ENCODE results near the gene COL18A1.

COL18A1 gene

DNA sequence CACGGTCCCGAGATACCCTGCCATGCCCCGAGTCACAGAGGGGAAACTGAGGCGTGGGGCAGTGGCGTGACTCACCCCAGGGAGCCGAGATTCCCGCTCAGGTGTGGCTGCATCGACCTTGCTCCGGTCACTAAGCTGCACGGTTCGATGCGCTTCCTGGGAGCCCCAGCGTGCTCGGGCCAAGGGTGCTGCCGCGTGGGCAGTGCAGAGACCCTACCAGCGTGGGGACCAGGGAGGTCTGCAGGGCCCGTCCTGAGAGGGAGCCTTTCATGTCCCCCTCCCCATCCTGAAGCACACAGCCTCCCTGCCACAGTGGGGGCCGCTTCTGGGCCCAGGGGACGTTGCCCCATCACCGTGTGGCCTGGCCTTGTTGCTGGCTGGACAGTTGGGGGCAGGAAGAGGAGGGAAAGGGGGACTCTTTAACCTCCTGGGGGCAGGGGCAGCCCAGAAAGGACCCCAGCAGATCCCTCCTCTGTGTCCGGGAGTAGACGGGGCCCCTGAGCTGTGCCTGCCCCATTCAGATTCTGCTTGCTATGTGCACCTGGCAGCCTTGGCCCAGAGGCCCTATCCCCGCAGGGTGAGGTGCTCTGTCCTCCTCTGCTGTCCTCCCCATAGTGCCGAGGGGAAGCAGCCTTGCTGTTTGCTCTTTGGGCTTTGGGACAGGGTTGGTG lies 52.3 kb downstream of the COL18A1 start:
- DNase-seq, result no peak

DNA sequence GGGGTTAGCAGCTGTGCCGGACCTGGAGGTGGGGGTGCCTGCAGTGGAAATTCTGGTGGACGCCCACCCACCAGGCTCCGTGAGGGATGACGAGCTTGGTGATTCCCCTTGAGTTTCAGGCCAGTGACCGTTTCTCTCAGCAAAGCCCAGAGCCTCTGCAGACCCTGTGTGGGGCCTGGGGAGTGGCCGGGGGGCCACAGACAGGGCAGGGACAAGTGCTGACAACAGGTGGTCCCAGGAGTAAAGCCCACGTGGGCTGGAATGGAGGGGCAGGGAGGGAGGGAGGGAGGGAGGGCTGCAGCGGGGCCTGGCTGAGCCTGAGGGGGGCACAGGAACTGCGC lies 52.8 kb downstream of the COL18A1 start:
- DNase-seq, result no peak

DNA sequence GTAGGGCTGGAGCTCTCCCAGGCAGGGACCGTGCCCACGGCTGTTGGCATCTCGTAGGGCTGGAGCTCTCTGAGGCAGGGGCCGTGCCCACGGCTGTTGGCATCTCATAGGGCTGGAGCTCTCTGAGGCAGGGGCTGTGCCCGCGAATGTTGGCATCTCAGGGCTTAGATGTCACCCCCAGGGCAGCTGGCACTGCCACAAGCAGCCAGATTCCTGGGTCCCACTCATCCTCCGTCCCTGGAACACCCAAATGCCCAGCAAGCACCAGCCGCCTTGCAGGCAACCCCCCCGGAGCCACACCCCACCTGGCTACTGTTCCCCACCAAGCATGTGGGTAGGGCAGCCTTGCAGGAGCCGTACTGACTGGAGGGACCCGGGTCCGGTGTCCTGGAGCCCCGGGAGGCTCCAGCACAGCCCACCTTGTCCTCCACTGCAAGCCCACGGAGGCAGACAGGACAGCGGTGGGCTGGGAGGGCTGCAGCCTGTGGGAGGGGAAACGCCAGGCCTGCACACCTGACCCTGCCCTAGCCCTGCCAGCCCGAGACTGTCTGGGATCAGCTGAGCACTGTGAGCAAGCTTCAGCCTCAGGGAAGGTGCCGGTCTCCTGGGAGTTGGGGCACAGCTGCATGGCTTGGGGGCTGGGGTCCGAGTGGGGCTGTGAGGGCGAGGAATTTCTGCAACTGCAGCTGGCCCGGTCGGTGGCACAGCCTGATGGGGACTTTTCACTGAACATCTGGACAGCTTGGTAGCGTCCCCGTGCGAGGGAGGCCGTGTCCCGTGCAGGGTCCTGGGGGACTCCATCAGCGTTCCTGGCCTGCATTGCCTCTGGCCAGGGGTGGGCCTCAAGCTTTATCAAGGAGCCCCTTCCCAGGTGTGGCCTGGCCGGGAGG lies 53.6 kb downstream of the COL18A1 start:
- DNase-seq, result no peak

DNA sequence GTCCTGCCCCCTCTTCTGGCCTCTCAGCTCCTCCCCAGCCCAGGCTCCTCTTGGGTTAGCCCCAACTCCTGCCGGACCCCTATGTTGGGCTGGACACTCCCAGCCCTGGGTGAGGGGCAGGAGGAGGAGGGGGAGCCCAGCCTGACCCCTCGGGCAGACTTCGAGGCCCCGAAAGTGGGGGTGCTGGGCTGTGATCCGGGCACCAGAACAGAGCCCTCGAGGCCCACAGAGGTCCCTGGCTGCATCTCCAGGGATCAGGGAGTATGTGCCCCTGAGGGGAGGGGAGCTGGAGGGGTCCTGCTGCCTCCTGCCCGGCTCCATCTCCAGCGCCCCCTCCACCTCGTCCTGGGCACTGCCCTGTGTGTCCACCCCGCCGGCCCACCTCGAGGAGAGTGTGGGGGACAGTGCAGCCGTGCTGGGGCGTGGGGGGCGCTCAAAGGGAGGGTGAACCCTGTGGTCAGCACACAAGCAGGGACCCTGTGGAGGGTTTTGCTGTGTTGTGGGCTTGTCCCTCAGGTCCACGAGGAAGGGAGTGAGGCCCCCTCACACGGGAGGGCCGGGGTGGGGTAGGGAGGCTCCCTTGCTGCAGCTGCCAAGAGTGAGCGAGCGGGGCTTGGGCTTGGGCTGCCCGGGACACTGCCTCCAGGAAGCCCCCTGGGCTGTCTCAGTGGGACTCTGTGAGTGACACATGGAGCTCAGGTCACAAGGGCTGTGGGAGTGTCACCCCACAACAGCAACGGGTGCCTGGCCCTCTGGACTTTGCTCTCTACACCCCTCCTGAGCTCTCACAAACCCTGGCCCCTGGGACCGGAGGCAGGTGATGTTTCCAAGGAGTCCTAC lies 54.4 kb downstream of the COL18A1 start:
- DNase-seq, result no peak

DNA sequence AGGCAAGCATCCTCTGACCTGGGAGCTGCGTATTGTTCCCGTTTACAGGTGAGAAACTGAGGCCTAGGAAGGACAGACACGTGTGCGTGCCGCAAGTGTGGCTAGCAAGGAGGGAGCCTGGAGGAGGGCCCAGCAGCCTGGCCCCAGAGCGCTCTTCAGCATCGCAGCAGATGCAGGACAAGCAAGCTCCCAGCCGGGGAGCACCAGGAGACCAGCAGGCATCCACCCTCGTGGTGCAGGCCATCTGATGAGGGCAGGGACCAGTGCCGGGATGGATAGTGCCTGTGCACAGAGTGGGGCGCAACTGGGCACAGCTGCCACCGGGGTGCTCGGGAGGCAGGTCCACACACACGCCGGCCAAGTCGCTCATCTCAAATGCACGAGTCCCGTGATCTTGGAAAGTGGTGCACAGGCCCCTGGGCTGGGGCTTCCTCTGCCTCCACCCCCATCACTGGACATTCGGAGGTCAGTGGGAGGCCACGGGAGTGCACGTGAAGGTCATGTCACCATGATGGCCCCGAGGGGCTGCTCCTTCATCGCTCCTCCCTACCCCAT lies 55.1 kb downstream of the COL18A1 start:
- no peak for DNase-seq

DNA sequence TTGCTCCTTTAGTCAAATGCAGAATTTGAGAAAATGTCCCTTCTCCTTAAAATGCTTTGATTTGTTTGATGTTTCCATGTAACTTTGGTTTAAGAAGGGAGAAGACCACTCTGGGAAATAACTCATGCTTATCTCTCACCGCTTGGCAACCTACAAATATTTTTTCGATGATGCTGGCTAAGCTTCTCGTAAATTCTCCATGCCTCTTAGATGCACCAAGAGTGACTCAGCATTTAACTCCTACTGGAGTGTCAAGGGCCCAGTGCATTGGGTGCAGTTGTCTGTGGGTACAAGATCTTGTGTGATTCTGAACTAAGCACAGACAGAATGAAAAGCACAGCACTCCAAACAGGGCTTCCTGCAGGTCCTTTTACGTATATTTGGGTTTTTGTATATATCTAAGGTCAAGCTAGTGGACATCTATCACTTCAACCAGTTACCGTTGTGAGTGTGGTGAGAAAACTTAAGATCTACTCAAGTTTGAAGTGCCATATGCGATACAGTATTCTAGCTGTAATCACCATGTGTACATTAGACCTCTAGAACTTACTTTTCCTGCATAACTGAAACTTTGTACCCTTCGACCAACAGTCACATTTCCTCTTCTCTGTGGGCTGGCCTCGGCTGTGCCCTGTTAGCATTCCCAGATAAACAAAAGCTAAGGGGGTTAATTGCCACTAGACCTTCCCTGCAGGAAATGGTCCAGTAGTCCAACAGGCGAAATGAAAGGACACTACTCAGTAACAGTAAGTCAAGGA lies 55.8 kb downstream of the COL18A1 start:
- no peak for DNase-seq

DNA sequence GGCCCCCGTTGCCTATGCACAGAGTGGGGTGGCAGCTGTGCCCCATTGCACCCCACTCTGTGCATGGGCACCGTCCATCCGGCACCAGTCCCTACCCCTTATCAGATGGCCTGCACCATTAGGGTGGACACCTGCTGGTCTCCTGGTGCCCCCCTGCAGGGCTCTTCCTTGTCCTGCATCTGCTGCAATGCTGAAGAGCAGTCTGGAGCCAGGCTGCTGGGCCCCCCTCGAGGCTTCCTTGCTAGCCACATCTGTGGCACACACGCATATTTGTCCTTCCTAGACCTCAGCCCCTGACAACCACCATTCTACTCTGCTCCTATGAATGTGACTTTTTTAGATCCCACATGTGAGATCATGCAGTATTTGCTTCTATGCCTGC lies 56.4 kb downstream of the COL18A1 start:
- DNase-seq, result no peak

DNA sequence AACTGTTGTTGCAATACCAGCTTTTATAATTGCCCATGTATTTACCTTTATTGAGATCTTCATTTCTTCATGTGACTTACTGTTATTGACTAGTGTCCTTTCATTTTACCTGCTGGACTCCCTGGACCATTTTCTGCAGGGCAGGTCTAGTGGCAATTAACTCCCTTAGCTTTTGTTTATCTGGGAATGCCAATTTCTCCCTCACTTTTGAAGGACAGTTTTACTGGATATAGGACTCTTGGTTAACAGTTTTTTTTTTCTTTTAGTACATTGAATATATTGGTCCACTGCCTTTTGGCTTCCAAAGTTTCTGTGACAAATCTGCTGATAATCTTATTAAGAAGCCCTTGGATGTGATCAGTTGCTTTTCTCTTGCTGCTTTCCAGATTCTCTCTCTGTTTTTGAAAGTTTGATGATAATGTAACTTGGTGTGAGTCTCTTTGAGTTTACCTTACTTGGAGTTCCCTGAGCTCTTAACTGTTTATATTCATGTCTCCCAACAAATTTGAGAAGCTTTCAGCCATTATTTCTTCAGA lies 56.9 kb downstream of the COL18A1 start:
- DNase-seq, result no peak

DNA sequence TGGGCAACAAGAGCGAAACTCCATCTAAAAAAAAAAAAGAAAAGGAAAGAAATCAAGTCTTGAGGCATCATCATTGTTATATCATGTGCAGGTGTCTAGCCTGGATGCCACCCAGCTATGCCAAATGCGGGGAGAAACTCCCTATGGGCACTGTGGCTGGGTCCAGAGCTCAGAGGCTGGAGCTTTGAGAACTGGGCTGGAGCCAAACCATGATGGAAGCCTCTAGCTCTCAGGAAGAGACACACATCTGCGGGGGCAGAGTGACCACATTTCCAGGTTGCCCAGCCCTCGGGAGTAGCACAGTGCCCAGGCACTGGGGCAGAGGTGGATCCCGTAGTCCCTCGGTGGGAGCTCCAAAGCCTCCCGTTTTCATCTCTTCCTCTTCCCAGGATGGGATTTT lies 58.9 kb downstream of the COL18A1 start:
- DNase-seq, result no peak

DNA sequence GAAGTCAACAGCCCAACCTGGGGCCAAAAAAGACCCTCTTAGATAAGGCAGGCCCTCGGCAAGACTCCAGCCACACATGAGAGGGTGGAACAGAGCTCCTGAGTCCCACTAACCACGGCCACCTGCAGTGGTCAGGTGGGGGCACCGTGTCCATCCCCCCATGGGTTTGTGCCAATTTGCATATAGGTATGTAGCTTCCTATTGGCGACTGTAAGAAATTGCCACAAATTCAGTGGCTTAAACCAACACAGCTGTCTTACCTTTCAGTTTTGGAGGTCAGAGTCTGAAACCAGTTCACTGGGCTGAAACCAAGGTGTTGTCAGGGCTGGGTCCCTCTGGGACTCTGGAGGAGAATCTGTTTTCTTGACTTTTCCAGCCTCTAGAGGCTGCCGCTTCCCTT lies 59.3 kb downstream of the COL18A1 start:
- DNase-seq, result no peak

DNA sequence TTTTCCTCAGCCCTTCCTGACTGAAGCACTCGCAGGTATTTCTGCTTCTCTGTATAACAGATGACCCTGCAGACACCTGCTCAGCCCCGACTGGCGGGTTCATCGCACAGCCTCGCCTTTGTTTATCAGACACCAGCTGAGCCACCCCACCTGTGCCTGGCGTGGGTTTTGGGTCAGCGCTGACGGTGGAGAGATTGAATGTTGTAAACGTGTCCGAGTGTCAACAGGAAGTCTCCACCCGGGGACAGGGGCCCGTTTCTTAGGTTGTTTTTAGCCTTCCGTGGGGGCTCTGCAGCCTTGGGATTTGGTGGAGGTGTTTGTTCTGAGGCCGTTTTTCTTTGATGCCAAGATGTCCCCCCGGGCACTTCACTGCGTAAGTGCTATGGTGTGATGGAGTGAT lies 60.1 kb downstream of the COL18A1 start:
- DNase-seq, result no peak

DNA sequence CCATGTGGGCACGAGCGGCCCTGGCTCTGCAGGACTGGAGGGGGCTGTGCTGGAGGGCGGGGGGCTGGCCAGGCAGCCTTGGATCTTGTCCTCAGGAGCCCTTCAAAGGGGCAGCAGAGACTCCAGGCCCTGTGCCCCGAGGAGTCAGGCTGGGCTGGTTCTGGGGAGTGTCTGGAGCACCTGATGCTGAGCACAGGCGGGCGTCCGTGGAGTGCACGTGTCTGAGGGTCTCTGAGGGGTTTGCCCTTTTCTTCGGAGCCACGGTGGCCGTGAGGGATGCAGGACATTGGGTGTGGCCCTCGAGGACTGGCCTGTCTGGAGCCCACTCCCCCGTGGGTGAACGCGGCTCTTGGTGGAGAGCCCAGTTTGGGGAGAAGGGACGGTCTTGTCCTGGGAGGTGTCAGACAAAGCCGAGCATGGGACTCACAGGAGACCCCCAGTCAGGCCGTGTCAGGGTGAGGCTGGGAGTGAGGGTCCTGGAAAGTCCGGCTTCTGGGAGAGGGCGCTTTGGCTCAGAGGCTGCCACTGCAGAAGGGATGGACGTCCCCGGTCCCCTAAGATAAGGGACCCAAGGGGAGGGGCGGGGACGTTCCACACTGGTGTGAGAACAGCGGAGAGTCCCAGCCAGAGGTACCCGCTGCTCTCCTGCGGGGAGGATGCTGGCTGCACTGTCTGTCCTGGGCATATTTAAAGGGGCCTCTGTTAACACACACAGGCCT lies 60.8 kb downstream of the COL18A1 start:
- no peak for DNase-seq

DNA sequence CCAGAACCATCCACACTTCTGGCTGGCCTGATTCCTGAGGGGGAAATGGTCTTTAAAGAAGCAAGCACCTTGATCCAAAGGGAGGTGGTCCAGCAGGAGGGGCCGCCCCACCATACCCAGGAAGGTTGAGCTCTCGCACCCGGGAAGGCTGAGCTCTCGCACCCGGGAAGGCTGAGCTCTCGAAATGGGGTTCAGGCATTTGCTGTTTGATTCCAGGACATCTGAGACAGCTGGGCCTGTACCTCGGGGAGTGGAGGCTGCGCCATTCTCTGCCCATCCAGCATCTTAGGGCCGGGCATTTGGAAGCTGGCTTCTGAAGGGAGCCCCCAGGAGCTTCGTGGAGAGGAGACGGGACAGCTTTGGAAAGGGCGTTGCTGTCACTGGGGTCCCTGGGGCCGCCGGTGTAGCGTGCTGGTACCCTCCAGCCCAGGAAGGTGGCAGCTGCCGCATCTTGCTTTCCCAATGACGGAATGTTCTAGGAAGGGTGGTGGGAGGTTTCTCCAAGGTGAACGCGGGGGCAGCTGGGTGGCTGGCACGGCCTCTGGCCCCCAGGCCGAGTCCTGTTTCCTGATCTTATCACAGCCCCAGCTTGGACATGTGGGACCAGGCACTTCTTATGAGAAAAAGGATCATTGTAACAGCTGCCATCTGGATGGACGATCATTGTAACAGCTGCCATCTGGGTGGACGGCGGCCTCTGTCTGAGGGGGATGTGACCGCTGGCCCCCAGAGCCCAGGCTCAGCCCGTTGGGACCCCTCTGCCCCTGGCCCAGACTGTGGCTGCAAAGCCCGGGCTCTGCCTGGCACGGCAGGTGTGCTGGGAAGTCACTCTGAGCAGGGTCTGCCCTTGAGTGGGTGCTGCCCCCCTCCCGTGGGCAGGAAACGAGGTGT lies 61.6 kb downstream of the COL18A1 start:
- no peak for DNase-seq

DNA sequence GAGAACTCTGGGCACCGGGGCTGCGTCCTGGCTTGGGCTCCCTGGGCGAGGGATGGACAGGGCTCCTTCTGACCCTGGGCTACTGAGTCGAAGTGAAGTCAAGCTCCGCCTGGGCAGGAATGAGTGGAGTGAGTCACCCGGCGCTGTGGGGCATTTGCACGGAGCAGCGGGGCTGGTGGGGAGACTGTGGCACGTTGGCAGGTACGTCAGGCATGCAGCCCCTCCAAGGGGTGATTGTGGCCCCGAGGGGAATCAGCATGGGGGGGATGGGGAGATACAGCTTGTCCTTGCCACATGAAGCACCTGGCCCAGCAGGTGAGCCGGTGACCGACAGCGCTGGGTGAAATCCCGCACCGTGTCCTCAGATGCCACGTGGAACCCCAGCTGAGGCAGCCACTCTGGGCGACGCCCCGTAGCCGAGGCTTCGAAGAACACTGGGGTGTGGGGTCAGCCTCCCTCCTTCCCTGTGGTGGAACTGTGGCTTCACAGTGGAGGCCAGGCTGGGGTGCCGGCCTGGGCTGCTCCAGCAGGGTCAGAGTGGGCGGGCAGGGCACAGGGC lies 62.3 kb downstream of the COL18A1 start:
- DNase-seq, result no peak

DNA sequence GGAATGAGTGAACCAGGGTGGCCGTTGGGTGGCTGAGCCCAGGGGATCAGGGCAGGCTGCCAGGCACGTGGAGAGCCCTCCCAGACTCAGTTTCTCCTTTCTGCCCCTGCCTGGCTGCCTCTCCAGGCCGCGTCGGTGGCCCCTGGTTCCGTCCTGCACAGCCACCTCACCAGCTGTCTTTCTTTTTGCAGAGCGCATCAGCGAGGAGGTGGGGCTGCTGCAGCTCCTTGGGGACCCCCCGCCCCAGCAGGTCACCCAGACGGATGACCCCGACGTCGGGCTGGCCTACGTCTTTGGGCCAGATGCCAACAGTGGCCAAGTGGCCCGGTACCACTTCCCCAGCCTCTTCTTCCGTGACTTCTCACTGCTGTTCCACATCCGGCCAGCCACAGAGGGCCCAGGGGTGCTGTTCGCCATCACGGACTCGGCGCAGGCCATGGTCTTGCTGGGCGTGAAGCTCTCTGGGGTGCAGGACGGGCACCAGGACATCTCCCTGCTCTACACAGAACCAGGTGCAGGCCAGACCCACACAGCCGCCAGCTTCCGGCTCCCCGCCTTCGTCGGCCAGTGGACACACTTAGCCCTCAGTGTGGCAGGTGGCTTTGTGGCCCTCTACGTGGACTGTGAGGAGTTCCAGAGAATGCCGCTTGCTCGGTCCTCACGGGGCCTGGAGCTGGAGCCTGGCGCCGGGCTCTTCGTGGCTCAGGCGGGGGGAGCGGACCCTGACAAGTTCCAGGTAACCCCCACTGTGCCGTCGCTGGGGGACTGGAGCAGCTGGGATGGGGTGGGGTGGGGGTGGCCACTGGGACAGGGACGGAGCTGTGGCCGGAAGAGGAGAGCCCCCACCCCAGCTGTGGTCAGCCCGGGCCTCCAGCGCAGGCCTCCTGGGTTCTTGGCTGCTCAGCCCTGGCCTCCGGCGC lies 63.3 kb downstream of the COL18A1 start:
- no peak for DNase-seq

DNA sequence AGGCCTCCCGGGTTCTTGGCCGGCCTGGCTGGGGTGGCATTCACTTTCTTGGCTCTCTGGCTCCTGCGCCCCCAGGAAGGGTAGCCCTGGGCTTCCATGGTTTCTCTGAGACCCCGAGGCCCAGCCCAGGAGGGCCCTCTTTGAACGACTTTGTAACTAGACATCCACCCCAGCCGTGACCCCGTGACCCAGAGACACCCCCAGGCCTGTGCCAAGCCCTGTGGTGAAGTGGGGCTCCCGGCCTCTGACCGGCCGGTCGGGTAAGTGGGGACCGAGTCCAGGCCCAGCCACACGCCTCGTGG lies 64.0 kb downstream of the COL18A1 start:
- no peak for DNase-seq

DNA sequence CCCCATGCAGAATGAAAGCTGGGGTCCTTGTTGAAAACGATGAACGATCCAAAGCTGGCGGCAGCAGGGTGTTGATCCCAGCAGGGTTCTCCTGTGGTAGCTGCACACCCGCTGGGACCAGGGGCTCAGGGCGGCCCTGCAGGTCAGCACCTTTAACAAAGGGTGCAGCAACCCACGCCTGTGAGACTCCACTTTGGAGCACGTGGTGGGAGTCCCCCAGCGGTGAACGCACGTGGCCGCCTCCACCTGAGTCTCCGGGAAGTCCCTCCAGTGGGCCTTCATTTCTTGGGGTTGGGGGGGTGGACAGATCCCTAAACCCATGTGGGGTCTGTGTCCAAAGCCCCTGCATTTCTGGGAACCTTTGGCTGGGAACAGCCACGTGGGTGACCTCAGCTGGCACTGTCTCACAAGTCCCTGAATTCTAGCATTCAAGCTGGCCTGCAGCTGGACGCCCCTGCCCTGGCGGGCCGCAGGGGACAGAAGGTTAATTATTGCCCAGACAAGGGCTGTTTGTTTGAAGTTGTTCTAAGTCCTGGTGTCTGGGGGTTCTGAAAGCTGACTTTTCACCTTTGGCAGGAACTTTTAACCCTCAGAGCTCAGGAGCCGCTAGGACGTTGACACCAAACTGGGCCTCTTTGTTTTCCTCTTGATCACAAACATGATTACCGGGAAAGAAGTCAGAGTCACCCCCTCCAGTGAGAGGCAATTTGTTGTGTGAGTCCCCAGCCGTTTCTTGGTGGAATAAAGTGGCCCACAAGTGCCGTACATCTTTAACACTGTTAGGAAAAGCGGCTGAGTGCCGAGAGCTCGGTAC lies 64.5 kb downstream of the COL18A1 start:
- no peak for DNase-seq

DNA sequence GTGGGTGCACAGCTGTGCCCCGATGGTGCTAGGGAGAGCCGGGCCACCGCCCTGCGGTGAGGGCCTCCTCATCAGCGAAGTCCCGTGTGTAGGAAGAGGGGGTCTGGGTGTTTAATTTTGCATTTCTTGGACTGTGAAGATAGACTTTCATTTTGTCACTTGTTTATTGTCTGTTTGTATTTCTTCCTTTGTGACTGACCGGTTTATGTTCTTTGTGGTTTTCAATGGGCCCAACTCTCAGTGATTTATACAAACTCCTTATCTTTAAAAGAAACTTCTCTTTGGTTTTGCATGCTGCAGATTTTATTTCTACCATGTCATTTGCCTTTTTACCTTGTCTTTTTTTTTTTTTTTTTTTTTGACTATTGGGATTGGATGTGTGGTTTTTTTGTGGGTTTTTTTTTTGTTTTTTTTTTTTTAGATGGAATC lies 65.1 kb downstream of the COL18A1 start:
- DNase-seq, result no peak

Data from activated gamma-delta T cell (primary cell).